ENCODE data around the gene DENND6A. TPM values are rescaled to one million over a fixed set of nuclear protein-coding genes. Genes with fewer than 3 reads are reported as not detected.

Gene DENND6A
- total and polyA plus RNA-seq, 2 of the 8 experiments (the other 6 are each of a cell fraction or from before 2014, with no cell fraction given): 7.8 to 14.8 TPM

GRCh38 chr3:57692396-57693147, at the start of gene DENND6A (continued):
- TF ChIP-seq ATF2 (IDR thresholded peaks at IDR 0.05; ENCODE audit: low read length) (no peak), TBP (IDR thresholded peaks at IDR 0.05; ENCODE audit: low read depth, low read length) (peak; percentile 90), ATF3 (IDR thresholded peaks at IDR 0.05; ENCODE audit: insufficient read depth, low read depth, low read length) (no peak; the same call in 1 of the 2 replicates), TAF1 (IDR thresholded peaks at IDR 0.05; ENCODE audit: low read depth, low read length) (peak; percentile 92), SP1 (IDR thresholded peaks at IDR 0.05; ENCODE audit: low read depth, low read length) (no peak), SIN3A (conservative IDR thresholded peaks at IDR 0.05 in 1 of 2, IDR thresholded peaks at IDR 0.05 in 1 of 2; ENCODE audit: low read depth in 1 of 2, low read length in 2 of 2) (0 out of 4 replicates have a peak, but pooled peaks of 1 of the 2 experiments have one; percentile 27), JUND (IDR thresholded peaks at IDR 0.05; ENCODE audit: low read length) (no peak), KDM1A (IDR thresholded peaks at IDR 0.05; ENCODE audit: borderline replicate concordance, low read length) (0 out of 2 replicates have a peak, but pooled peaks have one; percentile 3), KDM5A (IDR thresholded peaks at IDR 0.05; ENCODE audit: low read length) (no peak), KDM4A (IDR thresholded peaks at IDR 0.05; ENCODE audit: low read depth, low read length, severe bottlenecking) (peak; percentile 78), ASH2L (IDR thresholded peaks at IDR 0.05; ENCODE audit: low read length) (peak; percentile 73), BRCA1 (IDR thresholded peaks at IDR 0.05; ENCODE audit: low read depth, low read length) (no peak), RBBP5 (IDR thresholded peaks at IDR 0.05; ENCODE audit: borderline replicate concordance, low read depth, low read length) (peak; percentile 62), CTBP2 (IDR thresholded peaks at IDR 0.05; ENCODE audit: borderline replicate concordance, insufficient read depth, insufficient read length, low read length) (no peak), JUN (IDR thresholded peaks at IDR 0.05; ENCODE audit: low read depth, low read length) (no peak), HDAC6 (IDR thresholded peaks at IDR 0.05; ENCODE audit: low read depth, low read length) (no peak), SAP30 (IDR thresholded peaks at IDR 0.05; ENCODE audit: insufficient read depth, insufficient replicate concordance, low read length) (no peak), POLR2AphosphoS5 (IDR thresholded peaks at IDR 0.05; ENCODE audit: low read depth, low read length) (peak; percentile 98), NANOG (IDR thresholded peaks at IDR 0.05; ENCODE audit: insufficient read depth, low read depth, low read length, poor library complexity, severe bottlenecking) (no peak), RFX5 (IDR thresholded peaks at IDR 0.05; ENCODE audit: borderline replicate concordance, low read depth, low read length) (no peak), FOSL1 (IDR thresholded peaks at IDR 0.05; ENCODE audit: insufficient read depth, low read depth, low read length) (no peak)
